Effector CD8-positive, alpha-beta T cell (primary cell): ENCODE results near the gene HSD11B2.

ENCODE experiments used
- DNase-seq: peaks from one replicate; lab custom pipeline; 2025; lab: John Stamatoyannopoulos, UW

HSD11B2 gene

GRCh38 chr16:67451704-67452435 lies 20.9 kb downstream of the HSD11B2 start:
- no peak for DNase-seq

- no peak for DNase-seq
Measured at GRCh38 chr16:67454104-67454503, 23.2 kb downstream of the HSD11B2 start.

DNA sequence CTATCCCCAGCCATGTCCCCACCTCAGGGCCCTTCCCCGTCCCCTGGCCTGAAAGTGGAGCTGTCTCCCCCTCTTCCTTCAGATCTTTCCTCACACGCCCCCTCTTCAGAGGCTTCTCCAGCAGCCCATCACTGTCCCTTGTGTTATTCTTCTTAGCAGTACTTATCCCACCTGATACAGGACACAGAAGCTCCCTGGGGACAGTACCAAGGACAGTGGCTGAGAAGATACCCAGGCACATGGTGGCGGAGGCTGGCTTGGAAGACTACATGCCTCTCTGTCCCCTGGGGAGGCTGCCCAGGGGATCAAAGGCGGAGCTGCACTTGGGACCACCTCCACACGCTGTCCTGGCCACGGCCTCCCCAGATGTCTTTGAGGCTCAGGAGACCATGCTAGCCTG lies 23.9 kb downstream of the HSD11B2 start:
- no peak for DNase-seq

- no peak for DNase-seq
Measured at GRCh38 chr16:67456391-67457081, 25.6 kb downstream of the HSD11B2 start.

- DNase-seq: no peak
Measured at GRCh38 chr16:67457611-67458010, 26.7 kb downstream of the HSD11B2 start.

GRCh38 chr16:67458121-67458641 lies 27.3 kb downstream of the HSD11B2 start:
- no peak for DNase-seq

DNA sequence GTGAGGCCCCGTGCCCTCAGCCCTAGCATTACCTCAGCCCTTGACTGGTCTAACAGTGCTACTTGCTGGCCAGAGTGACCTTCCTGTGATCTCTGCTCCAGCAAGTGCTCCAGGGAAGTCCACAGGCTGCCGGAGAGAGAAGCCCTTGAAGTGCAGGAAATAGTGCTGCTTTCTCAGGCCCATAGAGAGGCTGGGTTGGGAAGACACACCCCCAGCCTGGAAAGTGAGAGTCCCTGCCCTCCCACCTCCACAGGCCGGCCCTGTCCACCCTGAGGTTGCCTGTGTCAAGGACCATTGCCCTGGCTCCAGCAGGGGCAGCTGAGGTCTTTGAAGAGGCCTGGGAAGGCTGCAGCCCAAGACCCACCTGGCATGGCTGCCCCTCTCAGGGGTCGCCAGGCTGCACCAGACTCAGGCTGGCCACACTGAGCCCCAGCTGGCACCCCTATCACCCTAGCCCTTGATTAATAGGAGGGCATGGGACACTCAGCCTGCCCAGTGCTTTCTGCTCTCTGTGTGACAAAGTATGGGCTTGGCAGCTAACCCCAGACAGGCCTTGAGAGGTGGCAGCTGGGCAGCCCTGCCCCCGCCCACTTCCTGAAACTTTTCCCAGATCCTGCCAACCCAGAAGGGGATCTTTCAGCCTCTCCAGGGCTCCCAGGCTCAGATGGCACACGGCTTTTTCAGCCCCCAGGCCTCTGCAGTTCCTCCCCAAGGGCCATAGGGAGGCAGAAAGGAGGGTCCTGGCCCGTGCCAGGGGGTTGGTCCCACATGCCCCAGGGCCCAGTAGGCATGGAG lies 28.3 kb downstream of the HSD11B2 start:
- no peak for DNase-seq

- no peak for DNase-seq
Measured at GRCh38 chr16:67459861-67460150, 28.9 kb downstream of the HSD11B2 start.

DNA sequence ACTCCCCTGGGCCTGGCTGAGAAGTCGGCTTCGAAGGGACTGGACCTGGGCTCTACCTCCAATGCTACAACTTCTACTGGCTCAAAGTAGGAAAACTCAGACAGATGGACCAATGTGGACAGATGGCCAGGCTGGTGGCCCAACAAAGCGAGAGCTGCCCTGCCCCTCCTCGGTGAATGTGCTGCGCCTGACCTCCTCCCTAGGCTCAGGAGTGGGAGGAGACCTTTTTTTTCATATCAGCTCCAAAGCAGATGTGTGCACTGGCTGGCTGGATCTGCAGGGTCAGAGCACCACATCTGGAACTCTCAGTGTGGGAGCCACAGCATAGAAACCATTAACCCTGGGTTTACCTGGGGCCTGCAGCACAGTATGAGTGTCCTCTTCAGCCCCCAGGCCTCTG lies 29.2 kb downstream of the HSD11B2 start:
- DNase-seq: no peak

GRCh38 chr16:67460961-67461360 lies 30.0 kb downstream of the HSD11B2 start:
- no peak for DNase-seq

- no peak for DNase-seq
Measured at GRCh38 chr16:67461600-67462278, 30.8 kb downstream of the HSD11B2 start.

DNA sequence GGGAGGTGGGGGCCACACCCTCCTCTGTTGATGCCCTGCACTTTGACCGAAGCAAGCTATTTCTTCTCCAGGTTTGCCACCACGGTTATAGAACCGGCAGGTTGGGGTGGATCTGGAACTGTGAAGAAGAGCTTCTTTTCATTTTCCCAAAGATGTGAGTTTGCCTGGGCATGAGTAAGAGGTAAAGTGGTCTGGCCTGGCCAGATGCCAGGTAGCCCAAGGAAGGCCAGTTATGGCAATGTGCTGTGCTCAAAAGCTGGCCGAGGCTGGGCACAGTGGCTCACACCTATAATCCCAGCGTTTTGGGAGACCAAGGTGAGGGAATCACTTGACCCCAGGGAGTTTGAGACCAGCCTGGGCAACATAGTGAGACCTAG lies 31.3 kb downstream of the HSD11B2 start:
- DNase-seq: no peak

DNA sequence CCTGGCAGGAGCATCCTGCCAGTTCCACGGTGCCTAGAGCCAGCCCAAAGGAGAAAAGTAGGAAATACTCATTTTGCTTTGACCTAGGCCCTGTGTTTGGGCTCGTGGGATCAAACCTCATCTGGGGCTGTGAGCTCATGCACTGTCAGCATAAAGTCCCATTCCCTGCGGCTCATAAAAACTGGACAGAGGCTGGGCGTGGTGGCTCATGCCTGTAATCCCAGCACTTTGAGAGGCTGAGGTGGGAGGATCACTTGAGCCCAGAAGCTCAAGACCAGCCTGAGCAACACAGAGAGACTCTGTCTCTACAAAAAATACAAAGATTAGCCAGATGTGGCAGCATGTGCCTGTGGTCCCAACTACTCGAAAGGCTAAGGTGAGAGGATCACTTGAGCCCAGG lies 32.1 kb downstream of the HSD11B2 start:
- no peak for DNase-seq

- no peak for DNase-seq
Measured at GRCh38 chr16:67463691-67464090, 32.8 kb downstream of the HSD11B2 start.

DNA sequence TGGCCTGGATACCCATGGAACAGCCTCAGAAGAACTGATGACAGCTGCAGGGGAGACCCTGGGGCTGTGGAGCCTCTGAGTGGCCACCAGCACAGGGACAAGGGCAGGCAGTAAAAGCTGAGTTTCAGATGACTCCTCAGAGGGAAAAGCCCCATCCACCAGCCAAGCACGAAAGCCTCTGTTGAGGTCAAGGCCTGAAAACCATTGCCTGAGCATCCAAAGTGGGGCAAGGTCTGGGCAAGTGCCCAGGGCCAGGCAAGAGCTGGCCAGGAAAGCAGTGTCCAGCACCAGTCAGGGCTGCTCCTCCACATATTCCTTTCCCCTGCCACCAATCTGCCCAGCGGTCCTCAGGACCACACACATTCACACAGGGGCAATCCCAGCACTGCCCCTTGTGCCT lies 33.6 kb downstream of the HSD11B2 start:
- no peak for DNase-seq

- DNase-seq: no peak
Measured at GRCh38 chr16:67466581-67466980, 35.7 kb downstream of the HSD11B2 start.

DNA sequence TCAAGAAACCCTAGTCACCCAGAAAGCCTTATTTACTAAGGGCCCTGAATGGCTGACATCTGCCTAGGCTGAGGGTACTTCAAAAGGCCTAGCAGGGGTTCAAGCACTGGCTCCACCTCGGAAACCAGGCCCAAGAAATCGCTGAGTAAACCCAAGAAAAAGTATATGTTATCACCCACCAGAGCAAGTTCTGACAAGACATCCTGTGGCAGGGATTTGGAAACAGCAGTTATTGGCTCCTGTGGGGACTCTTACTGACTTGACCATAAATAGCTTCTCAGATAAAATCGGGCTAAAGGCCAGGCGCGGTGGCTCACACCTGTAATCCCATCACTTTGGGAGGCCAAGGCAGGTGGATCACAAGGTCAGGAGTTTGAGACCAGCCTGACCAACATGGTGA lies 37.8 kb downstream of the HSD11B2 start:
- no peak for DNase-seq

DNA sequence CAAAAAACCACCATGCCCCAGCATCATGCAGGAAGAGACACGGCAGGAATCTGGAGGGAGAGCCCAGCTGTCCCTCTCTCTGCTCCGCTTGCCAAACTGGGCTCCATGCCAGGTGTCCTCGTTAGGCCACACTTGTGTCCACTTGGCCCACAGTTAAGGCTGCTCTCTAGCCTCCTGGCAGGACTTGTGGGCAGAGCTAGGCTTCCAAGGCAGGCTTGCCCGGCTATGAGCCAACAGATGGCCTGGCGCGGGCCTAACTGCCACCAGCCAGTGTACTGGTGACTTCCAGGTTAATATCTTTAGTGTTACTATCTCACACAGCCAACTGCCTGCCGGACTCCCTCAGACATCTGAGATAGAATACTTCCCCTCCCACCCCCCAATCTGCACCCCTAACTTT lies 39.4 kb downstream of the HSD11B2 start:
- no peak for DNase-seq

- DNase-seq: no peak
Measured at GRCh38 chr16:67471758-67472384, 41.0 kb downstream of the HSD11B2 start.

- no peak for DNase-seq
Measured at GRCh38 chr16:67474551-67475455, 43.9 kb downstream of the HSD11B2 start.
